ENCODE measurements around the gene IFT74. TPM values are rescaled to one million over a fixed set of nuclear protein-coding genes. Genes with fewer than 3 reads are reported as not detected.

Gene IFT74
- total RNA-seq, 1 donor from 2014 or later: 9.4 TPM

- Histone ChIP-seq H3K27me3 (ENCODE audit: control insufficient read depth in 3 of 3, insufficient read depth in 3 of 3, low read length in 3 of 3) (no peaks in the 10 kb centered on the region), H3K9me3 (ENCODE audit: control insufficient read depth in 3 of 3, low read length in 3 of 3) (no peaks in the 10 kb centered on the region), H3K36me3 (ENCODE audit: control insufficient read depth in 3 of 3, insufficient read depth in 3 of 3, low read length in 3 of 3) (peaks cover 0 to 4% (median 4%) of the 10 kb centered on the region in 3 donors), H3K4me3 (ENCODE audit: low read length in 3 of 3) (no peak overlapping the region), H3K27ac (ENCODE audit: low read depth, low read length) (no peak overlapping the region), H3K9ac (ENCODE audit: low read depth in 1 of 3, low read length in 3 of 3) (no peak overlapping the region), H3K4me1 (ENCODE audit: control insufficient read depth in 3 of 3, insufficient read depth in 3 of 3, low read length in 3 of 3) (no peaks in the 10 kb centered on the region)
Observed at GRCh38 chr9:27059412-27059811, 103.2 kb downstream of the IFT74 start.

DNA sequence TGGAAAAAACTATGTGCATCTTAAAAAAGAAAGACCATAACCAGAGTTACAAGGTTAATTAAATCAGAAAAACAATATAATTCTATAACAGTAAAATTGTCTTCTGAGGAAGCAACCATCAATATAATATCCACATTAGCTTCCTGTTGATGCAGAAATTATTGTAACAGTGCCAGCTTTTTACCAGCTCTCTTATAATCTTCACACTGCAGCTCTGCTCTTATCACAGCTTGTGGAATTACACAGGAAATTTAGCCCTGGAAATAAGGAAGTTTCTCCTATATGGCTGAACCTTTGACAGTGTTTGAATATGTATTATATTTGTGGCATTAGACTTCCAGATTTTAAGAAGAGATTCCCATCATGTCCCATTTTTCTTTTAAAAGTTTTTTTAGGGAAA is 103.7 kb downstream of the IFT74 start:
- no peak overlapping the region for H3K9ac ChIP-seq (ENCODE audit: low read depth in 1 of 3, low read length in 3 of 3)
- H3K4me3 ChIP-seq (ENCODE audit: low read length in 3 of 3): no peak overlapping the region
- H3K36me3 ChIP-seq (ENCODE audit: control insufficient read depth in 3 of 3, insufficient read depth in 3 of 3, low read length in 3 of 3): peaks cover 0 to 4% (median 4%) of the 10 kb centered on the region in 3 donors
- no peaks in the 10 kb centered on the region for H3K9me3 ChIP-seq (ENCODE audit: control insufficient read depth in 3 of 3, low read length in 3 of 3)
- H3K27me3 ChIP-seq (ENCODE audit: control insufficient read depth in 3 of 3, insufficient read depth in 3 of 3, low read length in 3 of 3): no peaks in the 10 kb centered on the region
- H3K4me1 ChIP-seq (ENCODE audit: control insufficient read depth in 3 of 3, insufficient read depth in 3 of 3, low read length in 3 of 3): no peaks in the 10 kb centered on the region
- no peak overlapping the region for H3K27ac ChIP-seq (ENCODE audit: low read depth, low read length)

- no peak overlapping the region for H3K9ac ChIP-seq (ENCODE audit: low read depth in 1 of 3, low read length in 3 of 3)
- no peaks in the 10 kb centered on the region for H3K27me3 ChIP-seq (ENCODE audit: control insufficient read depth in 3 of 3, insufficient read depth in 3 of 3, low read length in 3 of 3)
- no peak overlapping the region for H3K27ac ChIP-seq (ENCODE audit: low read depth, low read length)
- peaks cover 0 to 4% (median 4%) of the 10 kb centered on the region in 3 donors for H3K36me3 ChIP-seq (ENCODE audit: control insufficient read depth in 3 of 3, insufficient read depth in 3 of 3, low read length in 3 of 3)
- H3K4me3 ChIP-seq (ENCODE audit: low read length in 3 of 3): no peak overlapping the region
- H3K9me3 ChIP-seq (ENCODE audit: control insufficient read depth in 3 of 3, low read length in 3 of 3): no peaks in the 10 kb centered on the region
- no peaks in the 10 kb centered on the region for H3K4me1 ChIP-seq (ENCODE audit: control insufficient read depth in 3 of 3, insufficient read depth in 3 of 3, low read length in 3 of 3)
Observed at GRCh38 chr9:27065288-27065687, 109.1 kb downstream of the IFT74 start.

DNA sequence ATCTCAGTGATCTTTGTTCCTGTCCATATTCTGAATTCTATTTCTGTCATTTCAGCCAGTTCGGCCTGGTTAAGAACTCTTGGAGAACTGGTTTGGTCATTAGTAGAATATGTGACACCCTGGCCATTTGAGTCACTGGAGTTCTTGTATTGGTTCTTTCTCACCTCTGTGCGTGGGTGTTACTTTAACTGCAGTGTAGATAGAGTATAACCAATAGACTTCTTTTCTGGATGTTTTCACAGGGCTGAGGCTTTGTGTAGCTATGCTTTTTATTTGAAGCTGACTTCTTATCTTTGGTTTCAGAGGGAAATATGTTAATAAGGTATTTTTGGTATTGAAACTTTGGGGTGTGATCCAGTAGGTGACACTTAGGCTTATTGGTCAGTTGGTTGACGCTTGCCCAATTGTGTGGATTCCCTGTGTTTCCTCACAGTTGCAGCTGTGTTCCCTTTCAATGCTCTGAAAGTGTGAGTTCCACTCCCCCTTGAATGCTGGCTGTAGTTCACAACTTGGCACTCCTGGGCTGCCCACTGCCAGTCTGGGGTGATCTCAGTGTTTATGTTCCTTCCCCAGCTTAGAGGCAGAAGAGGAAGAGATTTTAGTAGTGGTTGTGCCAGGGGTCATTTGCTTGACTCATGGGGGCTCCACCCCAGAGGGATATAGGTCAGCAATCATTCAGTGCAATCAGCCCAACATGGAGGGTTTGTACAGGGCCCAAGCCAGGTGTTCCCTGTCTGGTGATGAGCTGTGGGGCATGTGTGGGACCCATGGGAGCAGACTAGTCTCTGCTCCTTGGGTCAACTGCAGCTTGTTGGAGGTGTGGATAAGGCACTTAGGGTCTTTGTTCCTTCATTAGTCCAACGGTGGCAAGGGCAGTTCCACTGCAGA is 117.9 kb downstream of the IFT74 start:
- H3K36me3 ChIP-seq (ENCODE audit: control insufficient read depth in 3 of 3, insufficient read depth in 3 of 3, low read length in 3 of 3): no peaks in the 10 kb centered on the region
- no peak overlapping the region for H3K4me3 ChIP-seq (ENCODE audit: low read length in 3 of 3)
- H3K9ac ChIP-seq (ENCODE audit: low read depth in 1 of 3, low read length in 3 of 3): no peak overlapping the region
- H3K27ac ChIP-seq (ENCODE audit: low read depth, low read length): no peak overlapping the region
- no peaks in the 10 kb centered on the region for H3K27me3 ChIP-seq (ENCODE audit: control insufficient read depth in 3 of 3, insufficient read depth in 3 of 3, low read length in 3 of 3)
- H3K4me1 ChIP-seq (ENCODE audit: control insufficient read depth in 3 of 3, insufficient read depth in 3 of 3, low read length in 3 of 3): no peaks in the 10 kb centered on the region
- H3K9me3 ChIP-seq (ENCODE audit: control insufficient read depth in 3 of 3, low read length in 3 of 3): no peaks in the 10 kb centered on the region

- Histone ChIP-seq H3K4me3 (ENCODE audit: low read length in 3 of 3) (no peak overlapping the region), H3K9me3 (ENCODE audit: control insufficient read depth in 3 of 3, low read length in 3 of 3) (no peaks in the 10 kb centered on the region), H3K9ac (ENCODE audit: low read depth in 1 of 3, low read length in 3 of 3) (no peak overlapping the region), H3K4me1 (ENCODE audit: control insufficient read depth in 3 of 3, insufficient read depth in 3 of 3, low read length in 3 of 3) (no peaks in the 10 kb centered on the region), H3K36me3 (ENCODE audit: control insufficient read depth in 3 of 3, insufficient read depth in 3 of 3, low read length in 3 of 3) (no peaks in the 10 kb centered on the region), H3K27me3 (ENCODE audit: control insufficient read depth in 3 of 3, insufficient read depth in 3 of 3, low read length in 3 of 3) (no peaks in the 10 kb centered on the region), H3K27ac (ENCODE audit: low read depth, low read length) (no peak overlapping the region)
Observed at GRCh38 chr9:27078685-27079084, 122.5 kb downstream of the IFT74 start.

GRCh38 chr9:27085456-27085855 is 129.2 kb downstream of the IFT74 start:
- no peak overlapping the region for H3K27ac ChIP-seq (ENCODE audit: low read depth, low read length)
- H3K9me3 ChIP-seq (ENCODE audit: control insufficient read depth in 3 of 3, low read length in 3 of 3): no peaks in the 10 kb centered on the region
- no peaks in the 10 kb centered on the region for H3K36me3 ChIP-seq (ENCODE audit: control insufficient read depth in 3 of 3, insufficient read depth in 3 of 3, low read length in 3 of 3)
- no peaks in the 10 kb centered on the region for H3K4me1 ChIP-seq (ENCODE audit: control insufficient read depth in 3 of 3, insufficient read depth in 3 of 3, low read length in 3 of 3)
- H3K4me3 ChIP-seq (ENCODE audit: low read length in 3 of 3): no peak overlapping the region
- H3K27me3 ChIP-seq (ENCODE audit: control insufficient read depth in 3 of 3, insufficient read depth in 3 of 3, low read length in 3 of 3): no peaks in the 10 kb centered on the region
- H3K9ac ChIP-seq (ENCODE audit: low read depth in 1 of 3, low read length in 3 of 3): no peak overlapping the region

DNA sequence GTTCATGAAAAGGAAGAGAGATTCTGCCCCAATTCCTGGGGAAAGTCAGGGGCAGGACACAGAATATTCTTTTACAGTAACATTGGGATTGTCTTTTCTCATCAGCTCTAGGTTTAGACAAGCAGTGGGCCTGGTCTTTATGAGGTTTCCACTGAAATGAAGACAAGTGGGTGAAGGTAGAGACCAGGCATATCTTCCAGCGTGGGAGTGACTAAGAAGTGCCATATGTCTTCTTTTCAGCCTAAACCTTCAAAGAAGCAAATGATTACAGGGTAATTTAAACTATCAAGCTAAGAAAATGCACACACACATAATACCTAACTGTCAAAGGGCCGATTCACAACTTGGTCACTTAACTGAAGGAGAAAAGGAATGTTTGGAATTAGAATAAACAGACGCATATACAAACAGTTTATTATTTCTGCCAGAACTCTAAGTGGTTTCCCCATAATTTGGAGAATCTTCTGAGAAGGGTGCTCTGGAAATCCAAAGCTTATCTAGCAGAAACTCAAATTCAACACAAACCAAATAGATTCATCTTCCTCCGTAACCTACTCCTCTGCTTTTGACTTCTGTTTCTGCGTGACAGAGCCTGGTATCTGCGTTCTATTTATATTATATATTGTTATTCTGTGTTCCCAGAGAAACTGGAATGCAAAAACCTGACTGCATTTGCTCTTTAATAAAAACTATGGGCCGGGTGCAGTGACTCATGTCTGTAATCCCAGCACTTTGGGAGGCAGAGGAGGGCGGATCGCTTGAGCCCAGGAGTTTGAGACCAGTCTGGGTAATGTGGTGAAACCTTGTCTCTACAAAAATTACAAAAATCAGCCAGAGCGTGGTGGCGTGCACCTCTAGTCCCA is 130.8 kb downstream of the IFT74 start:
- no peaks in the 10 kb centered on the region for H3K27me3 ChIP-seq (ENCODE audit: control insufficient read depth in 3 of 3, insufficient read depth in 3 of 3, low read length in 3 of 3)
- no peak overlapping the region for H3K27ac ChIP-seq (ENCODE audit: low read depth, low read length)
- H3K9ac ChIP-seq (ENCODE audit: low read depth in 1 of 3, low read length in 3 of 3): no peak overlapping the region

GRCh38 chr9:27088981-27089380 is 132.8 kb downstream of the IFT74 start:
- H3K4me3 ChIP-seq (ENCODE audit: low read length in 3 of 3): no peak overlapping the region
- no peaks in the 10 kb centered on the region for H3K4me1 ChIP-seq (ENCODE audit: control insufficient read depth in 3 of 3, insufficient read depth in 3 of 3, low read length in 3 of 3)
- H3K36me3 ChIP-seq (ENCODE audit: control insufficient read depth in 3 of 3, insufficient read depth in 3 of 3, low read length in 3 of 3): no peaks in the 10 kb centered on the region
- no peak overlapping the region for H3K27ac ChIP-seq (ENCODE audit: low read depth, low read length)
- no peaks in the 10 kb centered on the region for H3K9me3 ChIP-seq (ENCODE audit: control insufficient read depth in 3 of 3, low read length in 3 of 3)
- H3K27me3 ChIP-seq (ENCODE audit: control insufficient read depth in 3 of 3, insufficient read depth in 3 of 3, low read length in 3 of 3): no peaks in the 10 kb centered on the region
- H3K9ac ChIP-seq (ENCODE audit: low read depth in 1 of 3, low read length in 3 of 3): no peak overlapping the region

More for the DNA sequence above, 130.8 kb downstream of the IFT74 start:
- Histone ChIP-seq H3K36me3 (ENCODE audit: control insufficient read depth in 3 of 3, insufficient read depth in 3 of 3, low read length in 3 of 3) (no peaks in the 10 kb centered on the region), H3K4me1 (ENCODE audit: control insufficient read depth in 3 of 3, insufficient read depth in 3 of 3, low read length in 3 of 3) (no peaks in the 10 kb centered on the region), H3K9me3 (ENCODE audit: control insufficient read depth in 3 of 3, low read length in 3 of 3) (no peaks in the 10 kb centered on the region), H3K4me3 (ENCODE audit: low read length in 3 of 3) (no peak overlapping the region)

- H3K4me1 ChIP-seq (ENCODE audit: control insufficient read depth in 3 of 3, insufficient read depth in 3 of 3, low read length in 3 of 3): no peaks in the 10 kb centered on the region
- no peak overlapping the region for H3K4me3 ChIP-seq (ENCODE audit: low read length in 3 of 3)
- H3K9ac ChIP-seq (ENCODE audit: low read depth in 1 of 3, low read length in 3 of 3): no peak overlapping the region
- no peaks in the 10 kb centered on the region for H3K9me3 ChIP-seq (ENCODE audit: control insufficient read depth in 3 of 3, low read length in 3 of 3)
- no peak overlapping the region for H3K27ac ChIP-seq (ENCODE audit: low read depth, low read length)
- no peaks in the 10 kb centered on the region for H3K36me3 ChIP-seq (ENCODE audit: control insufficient read depth in 3 of 3, insufficient read depth in 3 of 3, low read length in 3 of 3)
- no peaks in the 10 kb centered on the region for H3K27me3 ChIP-seq (ENCODE audit: control insufficient read depth in 3 of 3, insufficient read depth in 3 of 3, low read length in 3 of 3)
Observed at GRCh38 chr9:27089706-27090105, 133.5 kb downstream of the IFT74 start.

DNA sequence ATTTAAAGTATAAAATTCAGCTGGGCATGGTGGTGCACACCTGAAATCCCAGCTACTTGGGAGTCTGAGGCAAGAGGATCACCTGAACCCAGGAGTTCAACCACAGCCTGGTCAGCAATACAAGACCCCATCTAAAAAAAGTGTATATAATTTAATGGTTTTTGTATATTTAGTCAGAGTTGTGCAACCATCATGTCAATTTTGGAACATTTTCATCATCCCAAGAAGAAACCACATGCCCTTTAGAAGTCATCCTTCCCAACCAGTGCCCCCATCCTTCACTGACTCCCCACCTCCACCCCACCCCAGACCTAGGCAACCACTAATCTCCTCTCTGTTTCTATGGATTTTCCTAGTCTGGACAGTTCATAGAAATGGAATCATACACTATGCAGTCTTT is 134.0 kb downstream of the IFT74 start:
- Histone ChIP-seq H3K36me3 (ENCODE audit: control insufficient read depth in 3 of 3, insufficient read depth in 3 of 3, low read length in 3 of 3) (no peaks in the 10 kb centered on the region), H3K4me1 (ENCODE audit: control insufficient read depth in 3 of 3, insufficient read depth in 3 of 3, low read length in 3 of 3) (no peaks in the 10 kb centered on the region)

More for the DNA sequence above, 134.0 kb downstream of the IFT74 start:
- no peaks in the 10 kb centered on the region for H3K9me3 ChIP-seq (ENCODE audit: control insufficient read depth in 3 of 3, low read length in 3 of 3)
- H3K27me3 ChIP-seq (ENCODE audit: control insufficient read depth in 3 of 3, insufficient read depth in 3 of 3, low read length in 3 of 3): no peaks in the 10 kb centered on the region
- no peak overlapping the region for H3K9ac ChIP-seq (ENCODE audit: low read depth in 1 of 3, low read length in 3 of 3)
- no peak overlapping the region for H3K27ac ChIP-seq (ENCODE audit: low read depth, low read length)
- H3K4me3 ChIP-seq (ENCODE audit: low read length in 3 of 3): no peak overlapping the region

All from skeletal muscle tissue (tissue), 4 donors.